ENCODE measurements around the gene CYB561A3. TPM values are rescaled to one million over a fixed set of nuclear protein-coding genes. Genes with fewer than 3 reads are reported as not detected.

CYB561A3 gene
- total RNA-seq, 1 experiment from 2014 or later, result 21.7 TPM

GRCh38 chr11:61390161-61390560 lies 28.5 kb upstream of the CYB561A3 start:
- no peak overlapping the region for H3K4me2 ChIP-seq (ENCODE audit: insufficient read depth, insufficient read length, low read length)
- H4K91ac ChIP-seq (ENCODE audit: insufficient read length, low read depth, low read length), result no peak overlapping the region
- H3K4me1 ChIP-seq (ENCODE audit: insufficient read depth, low read length), result no peaks in the 10 kb centered on the region; the same call in 1 of the 2 replicates
- no peak overlapping the region for H2AFZ ChIP-seq (ENCODE audit: low read length)
- DNase-seq, result no peak
- H3T11ph ChIP-seq (ENCODE audit: low read length), result no peak overlapping the region
- H2BK15ac ChIP-seq (ENCODE audit: low read depth, low read length), result no peak overlapping the region
- no peak overlapping the region for H2BK5ac ChIP-seq (ENCODE audit: insufficient read length, low read length)
- no peak overlapping the region for H4K5ac ChIP-seq (ENCODE audit: insufficient read length, low read depth, low read length)
- no peak overlapping the region for H3K56ac ChIP-seq (ENCODE audit: insufficient read length, low read depth, low read length)
- no peak overlapping the region for H2BK20ac ChIP-seq (ENCODE audit: low read depth, low read length, poor library complexity, severe bottlenecking)
- H3K23ac ChIP-seq (ENCODE audit: insufficient read length, low read depth, low read length), result no peak overlapping the region
- TF ChIP-seq CTCF (conservative IDR thresholded peaks at IDR 0.05), result no peak
- H3K14ac ChIP-seq (ENCODE audit: insufficient read depth, low read length), result no peak overlapping the region
- no peaks in the 10 kb centered on the region for H4K20me1 ChIP-seq (ENCODE audit: control insufficient read depth, insufficient read depth, insufficient read length)
- H3K79me1 ChIP-seq (ENCODE audit: insufficient read depth, low read depth, low read length, poor library complexity, severe bottlenecking), result no peaks in the 10 kb centered on the region
- H3K27ac Mint-ChIP-seq, result no peak overlapping the region
- no peak overlapping the region for H3K9ac ChIP-seq (ENCODE audit: extremely low read depth, insufficient read length, low read length)
- H4K8ac ChIP-seq (replicated peaks; ENCODE audit: insufficient read length, low read depth, low read length), result no peak overlapping the region
- no peak overlapping the region; a peak in 1 of 5 replicates for H3K4me3 Mint-ChIP-seq
- H3K4ac ChIP-seq (ENCODE audit: low read depth, low read length), result no peak overlapping the region
- H3K18ac ChIP-seq (ENCODE audit: insufficient read length, low read depth, low read length), result no peak overlapping the region
- no peak overlapping the region for H2BK12ac ChIP-seq (ENCODE audit: insufficient read length, low read depth, low read length)
- H3K27me3 Mint-ChIP-seq (ENCODE audit: low read depth), result peaks cover 9% of the 10 kb centered on the region
- H3K23me2 ChIP-seq (ENCODE audit: insufficient read length, low read depth, low read length, poor library complexity, severe bottlenecking), result peaks cover 12% of the 10 kb centered on the region
- WGBS (ENCODE audit: extremely low coverage, insufficient read length, low lambda C conversion rate), result no CpG with 5 or more reads among the region's 1 CpG
- H3K36me3 Mint-ChIP-seq (ENCODE audit: insufficient read depth in 1 of 3, low read depth in 3 of 3), result peaks cover 9 to 14% (median 13%) of the 10 kb centered on the region in 3 experiments
- H3K79me2 ChIP-seq (ENCODE audit: insufficient read depth, low read length), result no peaks in the 10 kb centered on the region
- peaks cover 3 to 4% of the 10 kb centered on the region in 2 experiments; a peak in 1 of 5 replicates for H3K9me3 Mint-ChIP-seq
- peaks cover 8 to 18% of the 10 kb centered on the region in 2 experiments for H3K4me1 Mint-ChIP-seq
- H3K27me3 ChIP-seq (ENCODE audit: insufficient read depth, low read length), result no peaks in the 10 kb centered on the region
- H2BK120ac ChIP-seq (ENCODE audit: low read depth, low read length, poor library complexity, severe bottlenecking), result no peak overlapping the region
- no peaks in the 10 kb centered on the region for H3K9me3 ChIP-seq (ENCODE audit: control insufficient read depth, low read depth, low read length)
- H2AK5ac ChIP-seq (ENCODE audit: insufficient read length, low read length), result no peak overlapping the region
- H3K27ac ChIP-seq (ENCODE audit: insufficient read length, low read depth, low read length), result no peak overlapping the region
